GM13977 (cell line): ENCODE results near the gene IGLL5.

Experiments used
- DNase-seq: peaks from one replicate; pipeline ENCODE4 v3.0.0; 2012; ENCODE audit warnings: low spot score
- in situ Hi-C: fragments of 300-500 bp; cut with MboI; formaldehyde crosslinking; loops from one replicate; pipeline ENCODE4 v1.12.0; 2022; ENCODE audit warnings: low sequenced_read_pairs, low pct_unique_long_range_greater_than_20kb, mixed read lengths, inconsistent platforms; ENCODE audit not compliant: unreplicated experiment
- TF ChIP-seq, protein P1 (sequence below): IDR thresholded peaks from 2 replicates; pipeline ENCODE4 v1.5.1; 2012; ENCODE audit warnings: mild to moderate bottlenecking, control low read depth; ENCODE audit not compliant: insufficient read depth; ENCODE audit errors: extremely low read depth, missing control alignments

The IGLL5 gene

DNA sequence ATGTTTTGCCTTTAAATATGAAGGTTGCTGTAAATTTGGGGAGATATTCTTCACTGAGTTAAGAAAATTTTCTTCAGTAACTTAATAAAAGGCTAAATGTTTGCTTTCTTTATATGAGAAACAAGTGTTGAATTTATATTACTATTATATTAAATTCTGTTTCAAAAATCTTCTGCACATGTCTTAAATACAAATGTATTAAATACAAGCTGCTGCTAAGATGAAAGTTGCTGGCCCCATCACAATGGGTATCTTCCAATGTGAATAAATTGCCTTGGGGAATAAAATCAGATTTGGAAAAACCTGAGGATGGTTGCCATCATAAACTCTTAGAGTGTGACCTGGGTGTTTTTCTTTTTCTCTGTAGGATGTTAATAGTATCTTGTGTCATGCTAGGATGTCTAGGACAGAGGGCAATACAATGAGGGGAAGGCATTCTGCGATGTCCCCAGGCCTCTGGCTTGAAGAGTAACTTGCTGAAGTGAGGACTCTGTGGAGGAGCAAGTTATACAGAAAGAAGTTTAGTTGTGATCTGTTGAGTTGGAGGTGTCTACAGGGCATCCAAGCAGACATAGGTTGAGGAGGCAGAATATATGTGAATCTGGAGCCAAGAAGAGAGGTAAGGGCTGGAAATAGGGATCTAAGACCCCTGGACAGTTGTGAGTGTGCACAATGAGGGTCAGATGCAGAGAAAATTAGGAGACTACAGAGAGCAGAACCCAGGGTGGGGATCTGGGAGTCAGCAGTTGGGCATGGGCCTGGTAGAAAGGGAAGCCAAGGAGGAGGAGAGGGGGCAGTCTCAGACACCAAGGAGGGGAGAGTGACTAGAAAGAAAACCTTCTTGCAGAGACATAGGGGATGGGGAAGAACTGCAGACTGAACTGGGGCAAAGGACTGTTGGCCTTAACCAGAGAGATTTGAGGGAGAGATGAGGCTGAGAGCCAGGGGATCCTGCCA is 4.8 kb downstream of the IGLL5 start:
- DNase-seq, result no peak
- TF ChIP-seq, protein P1, sequence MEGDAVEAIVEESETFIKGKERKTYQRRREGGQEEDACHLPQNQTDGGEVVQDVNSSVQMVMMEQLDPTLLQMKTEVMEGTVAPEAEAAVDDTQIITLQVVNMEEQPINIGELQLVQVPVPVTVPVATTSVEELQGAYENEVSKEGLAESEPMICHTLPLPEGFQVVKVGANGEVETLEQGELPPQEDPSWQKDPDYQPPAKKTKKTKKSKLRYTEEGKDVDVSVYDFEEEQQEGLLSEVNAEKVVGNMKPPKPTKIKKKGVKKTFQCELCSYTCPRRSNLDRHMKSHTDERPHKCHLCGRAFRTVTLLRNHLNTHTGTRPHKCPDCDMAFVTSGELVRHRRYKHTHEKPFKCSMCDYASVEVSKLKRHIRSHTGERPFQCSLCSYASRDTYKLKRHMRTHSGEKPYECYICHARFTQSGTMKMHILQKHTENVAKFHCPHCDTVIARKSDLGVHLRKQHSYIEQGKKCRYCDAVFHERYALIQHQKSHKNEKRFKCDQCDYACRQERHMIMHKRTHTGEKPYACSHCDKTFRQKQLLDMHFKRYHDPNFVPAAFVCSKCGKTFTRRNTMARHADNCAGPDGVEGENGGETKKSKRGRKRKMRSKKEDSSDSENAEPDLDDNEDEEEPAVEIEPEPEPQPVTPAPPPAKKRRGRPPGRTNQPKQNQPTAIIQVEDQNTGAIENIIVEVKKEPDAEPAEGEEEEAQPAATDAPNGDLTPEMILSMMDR, result no peak
- in situ Hi-C loops, result no loop called here

DNA sequence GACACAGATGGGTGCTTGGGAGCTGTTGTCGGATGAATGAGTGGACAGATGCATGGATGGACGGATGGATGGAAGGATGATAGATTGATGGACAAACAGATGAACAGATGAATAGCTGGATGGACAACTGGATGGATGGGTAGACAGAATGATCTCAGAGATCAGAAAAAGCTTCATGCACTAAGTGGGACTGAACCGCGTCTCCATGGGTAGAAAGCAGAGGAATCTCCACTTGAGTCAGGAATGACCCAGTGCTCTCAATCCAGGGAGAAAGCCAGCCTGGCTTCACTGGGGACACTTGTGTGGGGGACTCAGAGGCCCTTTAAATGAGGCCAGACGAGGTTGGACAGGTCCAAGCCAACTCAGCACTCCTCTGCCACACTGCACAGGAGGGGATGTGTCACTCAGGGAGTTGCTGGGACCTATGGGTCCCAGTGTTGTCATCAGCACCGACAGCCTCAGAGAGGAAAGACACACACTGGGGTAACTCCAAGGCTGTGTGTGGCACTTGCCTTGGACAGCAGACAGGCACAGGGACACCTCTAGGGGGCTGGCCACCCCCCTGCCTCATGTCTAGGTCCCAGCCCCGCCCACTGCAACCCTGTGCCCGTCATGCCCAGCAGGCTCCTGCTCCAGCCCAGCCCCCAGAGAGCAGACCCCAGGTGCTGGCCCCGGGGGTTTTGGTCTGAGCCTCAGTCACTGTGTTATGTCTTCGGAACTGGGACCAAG is 5.6 kb downstream of the IGLL5 start:
- no peak for DNase-seq
- in situ Hi-C loops, result no loop called here
- TF ChIP-seq, protein P1, result no peak

DNA sequence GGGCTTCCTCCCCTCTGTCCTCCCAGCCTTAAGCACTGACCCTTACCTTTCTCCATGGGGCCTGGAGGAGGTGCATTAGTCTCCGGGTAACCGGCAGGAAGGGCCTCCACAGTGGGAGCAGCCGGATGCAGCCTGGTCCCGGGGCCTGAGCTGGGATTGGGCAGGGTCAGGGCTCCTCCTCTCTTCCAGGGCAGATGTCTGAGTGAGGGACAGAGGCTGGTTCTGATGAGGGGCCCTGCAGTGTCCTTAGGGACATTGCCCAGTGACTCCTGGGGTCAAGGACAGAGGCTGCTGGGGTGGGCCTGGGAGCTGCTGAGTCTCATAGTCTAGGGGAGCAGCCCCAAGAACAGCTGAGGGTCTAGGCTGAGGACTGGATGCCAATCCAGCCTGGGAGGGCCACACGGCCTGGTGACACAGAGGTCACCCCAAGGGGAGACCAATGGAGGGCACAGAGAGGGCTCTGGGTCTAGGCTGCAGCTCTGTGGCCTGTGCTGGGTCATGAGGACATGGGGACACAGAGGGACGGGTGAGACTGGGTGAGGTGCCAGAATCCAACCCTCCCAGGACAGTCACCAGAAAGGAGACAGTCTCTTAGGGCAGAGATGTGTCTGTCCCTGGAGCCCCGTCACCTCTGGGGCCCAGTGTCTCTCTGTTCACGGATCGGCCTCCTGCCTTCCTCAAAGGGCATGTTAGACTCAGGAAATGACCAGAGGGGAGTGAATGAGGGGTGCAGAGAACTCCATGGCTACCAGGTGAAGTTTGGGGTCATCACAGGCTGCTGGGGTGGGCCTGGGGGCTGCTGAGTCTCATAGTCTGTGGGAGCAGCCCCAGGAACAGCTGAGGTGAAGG is 6.5 kb downstream of the IGLL5 start:
- in situ Hi-C loops, result no loop called here
- no peak for DNase-seq
- TF ChIP-seq, protein P1, result no peak

- in situ Hi-C loops, result no loop called here
- TF ChIP-seq, protein P1, result no peak
- no peak for DNase-seq
Observed at GRCh38 chr22:22894740-22895731, 7.4 kb downstream of the IGLL5 start.

DNA sequence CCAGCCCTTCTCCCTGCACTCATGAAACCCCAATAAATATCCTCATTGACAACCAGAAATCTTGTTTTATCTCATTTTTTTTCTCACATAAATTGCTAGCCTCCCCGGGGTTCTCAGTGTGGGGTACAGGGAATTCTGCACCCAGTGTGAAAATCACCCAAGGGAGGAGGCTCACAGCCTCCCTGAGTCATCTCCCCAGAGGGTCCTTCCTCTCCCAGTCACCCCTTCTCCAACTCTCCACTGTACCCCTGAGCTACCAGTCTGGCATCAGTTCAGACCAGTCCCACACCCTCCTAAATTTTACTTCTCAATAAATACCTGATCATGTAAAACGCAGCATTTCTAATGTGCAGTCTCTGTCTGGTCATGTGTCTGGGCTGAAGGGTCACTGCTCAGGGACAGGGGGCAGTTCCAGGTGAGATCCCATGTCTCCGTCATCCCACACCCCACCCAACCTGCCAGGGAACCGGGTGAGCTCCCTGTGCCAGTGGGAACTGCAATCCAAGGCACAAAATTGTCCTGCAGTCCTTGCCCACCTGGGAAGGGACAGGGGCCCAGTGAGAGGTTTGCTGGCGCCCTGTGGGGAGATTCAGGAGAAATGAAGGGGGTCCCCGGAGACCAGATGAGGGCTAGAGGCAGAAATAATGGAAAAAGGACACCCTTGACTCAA is 8.3 kb downstream of the IGLL5 start:
- TF ChIP-seq, protein P1, result no peak
- in situ Hi-C loops, result no loop called here
- no peak for DNase-seq
